K562 (cell line): ENCODE measurements around the gene KCTD6. TPM values are rescaled to one million over a fixed set of nuclear protein-coding genes. Genes with fewer than 3 reads are reported as not detected.

Experiments used
- ATAC-seq: fragments of 200-7000 bp; cut with Tn5 transposase; 3 replicates; pipeline ENCODE4 v1.9.1; 2020; ENCODE audit warnings: moderate library complexity
- BruUV-seq: library from RNA; stranded (reverse); fragments of 400-500 nt; replicated peaks from 2 replicates; lab custom pipeline; 2021; lab: Mats Ljungman, UMichigan
- CTCF ChIA-PET: fragments of 300-600 bp; formaldehyde crosslinking; extraction: SDS; loops from one replicate; lab custom pipeline; 2021; ENCODE audit warnings: low intra/inter-chr PET ratio; lab: Yijun Ruan, JAX
- POLR2A ChIA-PET: fragments of 300-600, 350-650 bp; sonication (Branson Sonifier 250); formaldehyde crosslinking; extraction: SDS; loops from one replicate; lab custom pipeline; 2021; ENCODE audit warnings: antibody characterized with exemption, inconsistent platforms; lab: Yijun Ruan, JAX
- DNase-seq, 4 experiments: peaks; one replicate each; pipeline versions ENCODE4 v3.0.0 to v3.0.0-alpha.2; 2011 to 2018; ENCODE audit warnings: low spot score in 3 of 4, mixed read lengths in 3 of 4; ENCODE audit errors: extremely low read depth in 1 of 4
- FAIRE-seq: peaks from 2 replicates; lab custom pipeline; 2011; peaks lifted over from hg19 to GRCh38; lab: Jason Lieb, UNC
- H2AFZ ChIP-seq: 2 replicates; pipeline ENCODE4 v1.6.0; 2011; ENCODE audit warnings: low read depth, low read length, control low read depth, inconsistent platforms
- H3K27ac ChIP-seq: fragments of 200-600 bp; 3 replicates; pipeline ENCODE4 v1.8.0; 2011; ENCODE audit warnings: low read depth, mild to moderate bottlenecking, control low read depth, inconsistent platforms, low read length, moderate library complexity, mixed read lengths; ENCODE audit errors: extremely low read depth
- H3K27me3 ChIP-seq, 2 experiments: fragments of 300-600 bp in 1 of 2; 2 replicates in 1 of 2; 3 replicates in 1 of 2; pipeline versions ENCODE4 v1.6.0 to v1.8.0; 2011; ENCODE audit warnings: inconsistent platforms in 2 of 2, low read length in 2 of 2, mild to moderate bottlenecking in 1 of 2, mixed read lengths in 1 of 2, moderate library complexity in 1 of 2; ENCODE audit not compliant: control insufficient read depth in 2 of 2, insufficient read depth in 2 of 2
- H3K36me3 ChIP-seq: fragments of 300-600 bp; 3 replicates; pipeline ENCODE4 v1.8.0; 2011; ENCODE audit warnings: mild to moderate bottlenecking, low read length, inconsistent platforms; ENCODE audit not compliant: control insufficient read depth, insufficient read depth
- H3K4me1 ChIP-seq, 2 experiments: fragments of 200-600 bp in 1 of 2; replicated peaks in 1 of 2; 2 replicates in 1 of 2; 3 replicates in 1 of 2; pipeline versions ENCODE4 v1.5.1 to v1.8.0; 2011; ENCODE audit warnings: inconsistent platforms in 2 of 2, low read length in 2 of 2, mild to moderate bottlenecking in 1 of 2, mixed read lengths in 1 of 2, moderate library complexity in 1 of 2; ENCODE audit not compliant: control insufficient read depth in 2 of 2, insufficient read depth in 2 of 2
- H3K4me2 ChIP-seq: 2 replicates; pipeline ENCODE4 v1.6.1; 2011; ENCODE audit warnings: low read length, control low read depth, inconsistent platforms, mixed read lengths; ENCODE audit not compliant: insufficient read depth
- H3K4me3 ChIP-seq: fragments of 200-600 bp; sonication (generic), shearing (Covaris generic); 2 replicates; pipeline ENCODE4 v1.5.1; 2016; ENCODE audit warnings: control low read depth, inconsistent platforms
- H3K79me2 ChIP-seq: fragments of 200-600 bp; 3 replicates; pipeline ENCODE4 v1.8.0; 2011; ENCODE audit warnings: low read length, inconsistent platforms; ENCODE audit not compliant: control insufficient read depth, insufficient read depth
- H3K9ac ChIP-seq, 2 experiments: 2 replicates each; pipeline versions ENCODE4 v1.6.0 to v1.6.1; 2011; ENCODE audit warnings: low read depth in 2 of 2, low read length in 2 of 2, control low read depth in 1 of 2, inconsistent platforms in 1 of 2, mild to moderate bottlenecking in 1 of 2, mixed read lengths in 1 of 2; ENCODE audit not compliant: insufficient read depth in 1 of 2
- H3K9me1 ChIP-seq: one replicate; pipeline ENCODE4 v1.6.0; 2011; ENCODE audit warnings: inconsistent platforms, mild to moderate bottlenecking, low read length, moderate library complexity; ENCODE audit not compliant: control insufficient read depth, insufficient read depth
- H3K9me3 ChIP-seq: replicated peaks from 2 replicates; pipeline ENCODE4 v1.5.1; 2011; ENCODE audit warnings: low read depth, low read length, inconsistent platforms; ENCODE audit not compliant: control insufficient read depth, insufficient read depth
- H4K20me1 ChIP-seq: replicated peaks from 2 replicates; pipeline ENCODE4 v1.6.1; 2011; ENCODE audit warnings: low read length, inconsistent platforms, mixed read lengths; ENCODE audit not compliant: control insufficient read depth, insufficient read depth
- C11orf30 ChIP-seq: fragments of 450-650 bp; IDR thresholded peaks from 2 replicates; pipeline ENCODE4 v1.6.1; 2016; ENCODE audit warnings: low read depth, mild to moderate bottlenecking
- CBX8 ChIP-seq: fragments of 200-600 bp; sonication (generic); IDR thresholded peaks from 2 replicates; pipeline ENCODE4 v1.6.1; 2012; ENCODE audit warnings: borderline replicate concordance, mixed run types, low read depth, mild to moderate bottlenecking, moderate library complexity, mixed read lengths, low read length, control low read depth, inconsistent platforms; ENCODE audit not compliant: poor library complexity, severe bottlenecking; ENCODE audit errors: extremely low read depth
- ELF2 ChIP-seq: fragments of 250-450 bp; sonication (Bioruptor Pico); IDR thresholded peaks from 2 replicates; pipeline ENCODE4 v1.5.0; 2021; ENCODE audit warnings: mild to moderate bottlenecking
- EP300 ChIP-seq: IDR thresholded peaks from 2 replicates; pipeline ENCODE4 v1.6.1; 2012; ENCODE audit warnings: low read length, improper control_type of control experiment
- FOXK1 ChIP-seq: sonication (generic); formaldehyde crosslinking; IDR thresholded peaks from 2 replicates; pipeline ENCODE4 v1.8.0; 2022; ENCODE audit warnings: missing genetic modification reagents, mild to moderate bottlenecking, borderline replicate concordance
- GATAD2A ChIP-seq: fragments of 450-650 bp; IDR thresholded peaks from 2 replicates; pipeline ENCODE4 v1.6.1; 2017
- IRF2 ChIP-seq: sonication (generic); formaldehyde crosslinking; IDR thresholded peaks from 2 replicates; pipeline ENCODE4 v1.8.1; 2022; ENCODE audit warnings: mild to moderate bottlenecking, missing genetic modification reagents
- KLF1 ChIP-seq: fragments of 450-650 bp; IDR thresholded peaks from 2 replicates; pipeline ENCODE4 v1.6.1; 2016; ENCODE audit warnings: missing genetic modification characterization, missing compliant biosample characterization
- LARP7 ChIP-seq: fragments of 450-650 bp; IDR thresholded peaks from 2 replicates; pipeline ENCODE4 v1.6.1; 2016
- NCOA1 ChIP-seq: fragments of 450-650 bp; IDR thresholded peaks from 2 replicates; pipeline ENCODE4 v1.6.1; 2016; ENCODE audit warnings: low read depth
- NR2F6 ChIP-seq: fragments of 450-650 bp; formaldehyde crosslinking; IDR thresholded peaks from 2 replicates; pipeline ENCODE4 v1.4.0; 2020; ENCODE audit warnings: mild to moderate bottlenecking
- PRMT5 ChIP-seq: sonication (generic); formaldehyde crosslinking; IDR thresholded peaks from 2 replicates; pipeline ENCODE4 v1.5.0; 2020; ENCODE audit warnings: missing genetic modification reagents
- SMARCA4 ChIP-seq: fragments of 450-650 bp; IDR thresholded peaks from 2 replicates; pipeline ENCODE4 v1.6.1; 2016
- SRSF3 ChIP-seq: fragments of 200-400 bp; formaldehyde crosslinking; IDR thresholded peaks from 2 replicates; pipeline ENCODE4 v1.6.1; 2016; ENCODE audit warnings: mild to moderate bottlenecking, low read length, moderate library complexity; ENCODE audit not compliant: insufficient read depth
- ZNF589 ChIP-seq: fragments of 200-800 bp; sonication (Bioruptor generic); IDR thresholded peaks from 2 replicates; pipeline ENCODE4 v1.6.1; 2016; ENCODE audit warnings: low read depth, missing genetic modification characterization, missing compliant biosample characterization
- ZNF75A ChIP-seq: fragments of 450-650 bp; formaldehyde crosslinking; IDR thresholded peaks from 2 replicates; pipeline ENCODE4 v1.4.0; 2020; ENCODE audit warnings: mild to moderate bottlenecking
- WGBS: fragments of 100-300 bp; shearing (Covaris generic); methylation state at CpG from one replicate; pipeline ENCODE4 v1.1.6; 2016; ENCODE audit warnings: low coverage, mixed read lengths; ENCODE audit not compliant: insufficient coverage; ENCODE audit errors: missing lambda C conversion rate; 5-methylcytosine and 5-hydroxymethylcytosine counted together
- in situ Hi-C: fragments of 300-500 bp; cut with MboI; formaldehyde crosslinking; loops from 4 replicates; pipeline ENCODE4 v1.15.0; 2018; ENCODE audit warnings: inconsistent platforms, mixed read lengths
- intact Hi-C: fragments of 100-400 bp; cut with micrococcal nuclease; formaldehyde crosslinking; loops from 2 replicates; pipeline ENCODE4 v1.14.2; 2022
- polyA plus RNA-seq, 8 experiments: library from polyadenylated mRNA; depleted of rRNA in 4 of 8; stranded (reverse) in 5 of 8; unstranded in 3 of 8; fragments of >200 nt; fragmentation: Nextera tagmentation in 2 of 8; fragmentation: Illumina TruSeq in 1 of 8; extraction: Ambion mirVana in 2 of 8; extraction: Trizol in 1 of 8; gene quantifications; 2 replicates each; pipeline versions ENCODE4 v1.2.1 to v1.2.3, GENCODE V29; 2011 to 2014; ENCODE audit warnings: inconsistent platforms in 1 of 8, missing spikeins in 1 of 8
- total RNA-seq, 7 experiments: library from RNA; depleted of rRNA in 6 of 7; stranded (reverse); fragments of >200 nt in 6 of 7; fragmentation: Illumina TruSeq in 2 of 7; extraction: Trizol in 2 of 7; gene quantifications; 2 replicates each; pipeline versions ENCODE4 v1.2.1 to v1.2.3, GENCODE V29; 2011 to 2021; ENCODE audit warnings: low replicate concordance in 1 of 7
- TF ChIP-seq, protein P1 (sequence below), 2 experiments: fragments of 450-650 bp in 1 of 2; sonication (generic) in 1 of 2; formaldehyde crosslinking; conservative IDR thresholded peaks; 2 replicates each; pipeline versions ENCODE4 v1.4.0 to v1.8.1; 2020 to 2022; ENCODE audit warnings: mild to moderate bottlenecking in 1 of 2, missing genetic modification reagents in 1 of 2

KCTD6 gene
- total and polyA plus RNA-seq, 9 of the 15 experiments (the other 6 are each of a cell fraction or from before 2014, with no cell fraction given) = 2.1 to 5.9 (median 4.5) TPM

GRCh38 chr3:58544541-58544940 lies 52.6 kb downstream of the KCTD6 start:
- Histone ChIP-seq H3K4me3 (no peak overlapping the region), H3K9me3 (no peaks in the 10 kb centered on the region), H2AFZ (no peak overlapping the region), H3K9ac (no peak overlapping the region), H3K27me3 (no peaks in the 10 kb centered on the region; a peak in 1 of 5 replicates), H3K4me2 (no peak overlapping the region), H3K4me1 (no peaks in the 10 kb centered on the region; a peak in 1 of 5 replicates), H4K20me1 (no peaks in the 10 kb centered on the region), H3K79me2 (no peaks in the 10 kb centered on the region), H3K27ac (no peak overlapping the region), H3K36me3 (no peaks in the 10 kb centered on the region), H3K9me1 (no peaks in the 10 kb centered on the region)
- in situ Hi-C loops = no loop called here
- WGBS = 0% methylated on average over 2 of the region's 3 CpGs
- intact Hi-C loops = no loop called here
- DNase-seq = no peak
- BruUV-seq = no TSS peak
- ATAC-seq = no peak
- no peak for FAIRE-seq
- ChIA-PET POLR2A (interaction anchor here (1.4 kb wide), 1 partner anchor 11 kb away, joined by 3 read pairs; no protein-coding TSS in a partner anchor), CTCF (no interaction called here)
- no peak for TF ChIP-seq IRF2 (CRISPR knock-in tag)
- peak; percentile 77 for TF ChIP-seq CBX8

DNA sequence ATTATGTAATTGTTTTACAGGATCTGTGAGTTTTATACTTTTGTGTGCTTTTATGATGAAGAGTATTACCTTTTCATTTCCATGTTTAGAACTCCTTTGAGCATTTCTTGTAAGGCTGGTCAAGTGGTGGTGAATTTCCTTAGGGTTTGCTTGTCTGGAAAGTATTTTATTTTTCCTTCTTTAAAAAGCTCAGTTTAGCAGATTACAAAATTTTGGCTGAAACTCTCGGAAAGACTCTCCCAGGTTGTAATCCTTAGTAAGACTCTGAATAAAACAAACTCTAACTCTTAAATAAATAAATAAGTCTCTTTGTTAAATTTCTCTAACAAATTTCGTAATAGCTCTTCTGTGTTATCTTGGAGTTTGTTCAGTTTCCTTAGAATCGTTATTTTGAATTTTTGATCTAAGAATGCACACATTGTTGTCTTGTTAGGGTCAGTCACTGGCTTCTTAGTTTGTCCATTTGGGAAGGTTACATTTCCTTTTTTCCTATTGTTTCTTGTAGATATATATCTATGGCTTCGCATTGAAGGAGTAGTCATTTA lies 59.8 kb downstream of the KCTD6 start:
- ChIA-PET POLR2A (no interaction called here), CTCF (no interaction called here)
- no peak for ATAC-seq
- no peak for FAIRE-seq
- Histone ChIP-seq H3K27ac (no peak overlapping the region), H3K4me1 (no peaks in the 10 kb centered on the region), H3K9me1 (no peaks in the 10 kb centered on the region), H3K4me3 (no peak overlapping the region), H2AFZ (no peak overlapping the region), H3K36me3 (no peaks in the 10 kb centered on the region), H3K9me3 (no peaks in the 10 kb centered on the region), H3K9ac (no peak overlapping the region), H3K79me2 (no peaks in the 10 kb centered on the region), H3K4me2 (no peak overlapping the region), H4K20me1 (no peaks in the 10 kb centered on the region), H3K27me3 (peaks cover 0 to 13% of the 10 kb centered on the region in 2 experiments; a peak in 1 of 5 replicates)
- 12% methylated on average over 4 of the region's 4 CpGs for WGBS
- DNase-seq = no peak
- in situ Hi-C loops (no loop called here), intact Hi-C loops (no loop called here)
- no TSS peak for BruUV-seq
- no peak for TF ChIP-seq C11orf30
- TF ChIP-seq GATAD2A = no peak
- TF ChIP-seq KLF1 = no peak
- no peak for TF ChIP-seq ELF2 (CRISPR knock-in tag)
- TF ChIP-seq, protein P1, sequence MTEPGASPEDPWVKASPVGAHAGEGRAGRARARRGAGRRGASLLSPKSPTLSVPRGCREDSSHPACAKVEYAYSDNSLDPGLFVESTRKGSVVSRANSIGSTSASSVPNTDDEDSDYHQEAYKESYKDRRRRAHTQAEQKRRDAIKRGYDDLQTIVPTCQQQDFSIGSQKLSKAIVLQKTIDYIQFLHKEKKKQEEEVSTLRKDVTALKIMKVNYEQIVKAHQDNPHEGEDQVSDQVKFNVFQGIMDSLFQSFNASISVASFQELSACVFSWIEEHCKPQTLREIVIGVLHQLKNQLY (CRISPR knock-in tag; conservative IDR thresholded peaks at IDR 0.05) = no peak
- no peak for TF ChIP-seq SRSF3
- TF ChIP-seq NR2F6 (CRISPR knock-in tag) = no peak
- no peak for TF ChIP-seq SMARCA4
- no peak for TF ChIP-seq EP300
- TF ChIP-seq NCOA1 = no peak
- TF ChIP-seq ZNF75A (CRISPR knock-in tag) = no peak
- TF ChIP-seq FOXK1 (CRISPR knock-in tag) = no peak
- TF ChIP-seq LARP7 = no peak
- TF ChIP-seq PRMT5 = no peak
- TF ChIP-seq ZNF589 (CRISPR knock-in tag) = no peak
